Measurements from ENCODE around the gene BFAR.

The BFAR gene

DNA sequence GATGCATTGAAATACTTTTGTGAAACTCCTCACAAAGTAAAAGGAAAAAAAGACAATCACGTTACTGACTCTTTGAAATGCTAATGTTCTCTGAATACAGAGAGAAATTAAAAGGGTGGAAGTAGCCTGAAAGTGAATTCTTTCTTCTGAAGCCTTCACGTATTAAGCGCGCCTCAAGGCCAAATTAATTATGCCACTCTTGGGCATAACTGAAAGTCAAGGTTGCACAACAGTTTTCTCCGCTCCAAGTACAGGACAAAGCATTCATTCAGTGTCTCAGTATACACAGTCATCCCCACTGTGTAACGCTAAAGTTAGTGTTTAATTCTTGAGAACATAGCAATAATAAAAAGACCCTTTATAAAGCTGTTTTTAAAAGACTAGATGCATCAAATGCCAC, 24.1 kb upstream of the BFAR start:
- ATAC-seq = no peak
- TF ChIP-seq PPARA (CRISPR knock-in tag; IDR thresholded peaks at IDR 0.05; ENCODE audit: borderline replicate concordance) = no peak
- no peak for TF ChIP-seq ZFP30 (CRISPR knock-in tag; IDR thresholded peaks at IDR 0.05)
- no peak for TF ChIP-seq ARNTL (CRISPR knock-in tag; IDR thresholded peaks at IDR 0.05; ENCODE audit: borderline replicate concordance, low read depth)
- TF ChIP-seq, protein P1, sequence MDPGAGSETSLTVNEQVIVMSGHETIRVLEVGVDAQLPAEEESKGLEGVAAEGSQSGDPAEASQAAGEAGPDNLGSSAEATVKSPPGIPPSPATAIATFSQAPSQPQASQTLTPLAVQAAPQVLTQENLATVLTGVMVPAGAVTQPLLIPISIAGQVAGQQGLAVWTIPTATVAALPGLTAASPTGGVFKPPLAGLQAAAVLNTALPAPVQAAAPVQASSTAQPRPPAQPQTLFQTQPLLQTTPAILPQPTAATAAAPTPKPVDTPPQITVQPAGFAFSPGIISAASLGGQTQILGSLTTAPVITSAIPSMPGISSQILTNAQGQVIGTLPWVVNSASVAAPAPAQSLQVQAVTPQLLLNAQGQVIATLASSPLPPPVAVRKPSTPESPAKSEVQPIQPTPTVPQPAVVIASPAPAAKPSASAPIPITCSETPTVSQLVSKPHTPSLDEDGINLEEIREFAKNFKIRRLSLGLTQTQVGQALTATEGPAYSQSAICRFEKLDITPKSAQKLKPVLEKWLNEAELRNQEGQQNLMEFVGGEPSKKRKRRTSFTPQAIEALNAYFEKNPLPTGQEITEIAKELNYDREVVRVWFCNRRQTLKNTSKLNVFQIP (CRISPR knock-in tag; IDR thresholded peaks at IDR 0.05; ENCODE audit: borderline replicate concordance, low read depth) = no peak
- no peak for TF ChIP-seq PATZ1 (CRISPR knock-in tag; IDR thresholded peaks at IDR 0.05; ENCODE audit: borderline replicate concordance)
- TF ChIP-seq TSHZ2 (CRISPR knock-in tag; IDR thresholded peaks at IDR 0.05) = no peak
- TF ChIP-seq ESRRG (CRISPR knock-in tag; IDR thresholded peaks at IDR 0.05) = no peak

DNA sequence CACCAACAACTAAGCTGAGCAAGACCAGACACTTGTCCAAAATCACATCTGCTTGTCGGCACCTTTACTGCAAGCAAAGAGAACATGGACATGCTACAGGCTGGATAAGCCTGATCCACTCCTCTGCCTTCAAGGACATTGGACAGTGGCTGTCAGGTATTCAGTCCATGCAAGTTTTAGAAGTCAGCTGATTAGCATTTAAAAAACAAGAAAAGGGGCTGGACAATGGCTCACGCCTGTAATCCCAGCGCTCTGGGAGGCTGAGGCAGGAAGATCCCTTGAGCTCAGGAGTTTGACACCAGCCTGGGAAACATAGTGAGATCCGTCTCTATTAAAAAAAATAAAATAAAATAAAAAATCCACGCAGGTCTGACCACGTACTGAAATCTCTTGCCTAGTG, 23.0 kb upstream of the BFAR start:
- TF ChIP-seq ARNTL (CRISPR knock-in tag; IDR thresholded peaks at IDR 0.05; ENCODE audit: borderline replicate concordance, low read depth) = no peak
- no peak for TF ChIP-seq TCF4 (CRISPR knock-in tag; IDR thresholded peaks at IDR 0.05; ENCODE audit: borderline replicate concordance)
- no peak for TF ChIP-seq BACH2 (CRISPR knock-in tag; IDR thresholded peaks at IDR 0.05; ENCODE audit: borderline replicate concordance)
- no peak for TF ChIP-seq ESRRG (CRISPR knock-in tag; IDR thresholded peaks at IDR 0.05)
- no peak for TF ChIP-seq PPARA (CRISPR knock-in tag; IDR thresholded peaks at IDR 0.05; ENCODE audit: borderline replicate concordance)
- TF ChIP-seq, protein P2, sequence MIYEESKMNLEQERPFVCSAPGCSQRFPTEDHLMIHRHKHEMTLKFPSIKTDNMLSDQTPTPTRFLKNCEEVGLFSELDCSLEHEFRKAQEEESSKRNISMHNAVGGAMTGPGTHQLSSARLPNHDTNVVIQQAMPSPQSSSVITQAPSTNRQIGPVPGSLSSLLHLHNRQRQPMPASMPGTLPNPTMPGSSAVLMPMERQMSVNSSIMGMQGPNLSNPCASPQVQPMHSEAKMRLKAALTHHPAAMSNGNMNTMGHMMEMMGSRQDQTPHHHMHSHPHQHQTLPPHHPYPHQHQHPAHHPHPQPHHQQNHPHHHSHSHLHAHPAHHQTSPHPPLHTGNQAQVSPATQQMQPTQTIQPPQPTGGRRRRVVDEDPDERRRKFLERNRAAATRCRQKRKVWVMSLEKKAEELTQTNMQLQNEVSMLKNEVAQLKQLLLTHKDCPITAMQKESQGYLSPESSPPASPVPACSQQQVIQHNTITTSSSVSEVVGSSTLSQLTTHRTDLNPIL (CRISPR knock-in tag; IDR thresholded peaks at IDR 0.05; ENCODE audit: low read depth) = no peak
- no peak for TF ChIP-seq RARB (CRISPR knock-in tag; IDR thresholded peaks at IDR 0.05)
- no peak for ATAC-seq

GRCh38 chr16:14611660-14612059, 21.1 kb upstream of the BFAR start:
- TF ChIP-seq CSDC2 (CRISPR knock-in tag; IDR thresholded peaks at IDR 0.05) (no peak), ZC3H10 (CRISPR knock-in tag; IDR thresholded peaks at IDR 0.05) (no peak), OSR1 (CRISPR knock-in tag; IDR thresholded peaks at IDR 0.05) (no peak), ISL1 (CRISPR knock-in tag; IDR thresholded peaks at IDR 0.05) (no peak)
- no peak for ATAC-seq

DNA sequence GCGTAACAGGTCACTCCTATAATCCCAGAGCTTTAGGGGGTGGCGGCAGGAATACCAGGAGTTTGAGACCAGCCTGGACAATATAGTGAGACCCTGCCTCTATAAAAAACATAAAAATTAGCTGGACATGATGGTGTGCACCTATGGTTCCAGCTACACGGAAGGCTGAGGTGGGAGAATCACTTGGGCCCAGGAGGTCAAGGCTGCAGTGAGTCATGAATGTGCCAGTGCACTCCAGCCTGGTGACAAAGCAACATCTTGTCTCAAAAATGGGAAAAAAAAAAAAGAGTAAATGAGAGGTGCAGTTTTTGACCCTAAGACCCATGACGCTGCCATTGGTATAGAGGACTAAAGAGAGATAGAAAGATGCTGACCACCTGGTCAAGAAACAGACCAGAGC, 18.8 kb upstream of the BFAR start:
- no peak for TF ChIP-seq SNAI2 (CRISPR knock-in tag; IDR thresholded peaks at IDR 0.05)
- TF ChIP-seq ISL1 (CRISPR knock-in tag; IDR thresholded peaks at IDR 0.05) = no peak
- no peak for TF ChIP-seq ZNF70 (CRISPR knock-in tag; IDR thresholded peaks at IDR 0.05)
- no peak for TF ChIP-seq ZC3H10 (CRISPR knock-in tag; IDR thresholded peaks at IDR 0.05)
- TF ChIP-seq ZNF565 (CRISPR knock-in tag; conservative IDR thresholded peaks at IDR 0.05; ENCODE audit: low read depth) = no peak
- no peak for TF ChIP-seq ZFP3 (CRISPR knock-in tag; IDR thresholded peaks at IDR 0.05)
- TF ChIP-seq CSDC2 (CRISPR knock-in tag; IDR thresholded peaks at IDR 0.05) = no peak
- TF ChIP-seq OSR1 (CRISPR knock-in tag; IDR thresholded peaks at IDR 0.05) = no peak
- TF ChIP-seq ZNF8 (CRISPR knock-in tag; IDR thresholded peaks at IDR 0.05) = no peak
- no peak for TF ChIP-seq PPARA (CRISPR knock-in tag; IDR thresholded peaks at IDR 0.05; ENCODE audit: borderline replicate concordance)
- no peak for ATAC-seq

- no peak for ATAC-seq
- TF ChIP-seq PPARA (CRISPR knock-in tag; IDR thresholded peaks at IDR 0.05; ENCODE audit: borderline replicate concordance) (no peak), ZNF70 (CRISPR knock-in tag; IDR thresholded peaks at IDR 0.05) (no peak), BACH2 (CRISPR knock-in tag; IDR thresholded peaks at IDR 0.05; ENCODE audit: borderline replicate concordance) (no peak), CSDC2 (CRISPR knock-in tag; IDR thresholded peaks at IDR 0.05) (no peak), GLIS3 (CRISPR knock-in tag; IDR thresholded peaks at IDR 0.05) (no peak), RARB (CRISPR knock-in tag; IDR thresholded peaks at IDR 0.05) (no peak), SNAI2 (CRISPR knock-in tag; IDR thresholded peaks at IDR 0.05) (no peak)
- TF ChIP-seq, protein P2 (CRISPR knock-in tag; IDR thresholded peaks at IDR 0.05; ENCODE audit: low read depth) = no peak
- TF ChIP-seq, protein P1 (CRISPR knock-in tag; IDR thresholded peaks at IDR 0.05; ENCODE audit: borderline replicate concordance, low read depth) = no peak
- TF ChIP-seq, protein P3, sequence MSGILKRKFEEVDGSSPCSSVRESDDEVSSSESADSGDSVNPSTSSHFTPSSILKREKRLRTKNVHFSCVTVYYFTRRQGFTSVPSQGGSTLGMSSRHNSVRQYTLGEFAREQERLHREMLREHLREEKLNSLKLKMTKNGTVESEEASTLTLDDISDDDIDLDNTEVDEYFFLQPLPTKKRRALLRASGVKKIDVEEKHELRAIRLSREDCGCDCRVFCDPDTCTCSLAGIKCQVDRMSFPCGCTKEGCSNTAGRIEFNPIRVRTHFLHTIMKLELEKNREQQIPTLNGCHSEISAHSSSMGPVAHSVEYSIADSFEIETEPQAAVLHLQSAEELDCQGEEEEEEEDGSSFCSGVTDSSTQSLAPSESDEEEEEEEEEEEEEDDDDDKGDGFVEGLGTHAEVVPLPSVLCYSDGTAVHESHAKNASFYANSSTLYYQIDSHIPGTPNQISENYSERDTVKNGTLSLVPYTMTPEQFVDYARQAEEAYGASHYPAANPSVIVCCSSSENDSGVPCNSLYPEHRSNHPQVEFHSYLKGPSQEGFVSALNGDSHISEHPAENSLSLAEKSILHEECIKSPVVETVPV (CRISPR knock-in tag; IDR thresholded peaks at IDR 0.05) = no peak
Observed at GRCh38 chr16:14616280-14616679, 16.5 kb upstream of the BFAR start.
